Measurements from ENCODE around the gene HLA-DRB1. TPM values are rescaled to one million over a fixed set of nuclear protein-coding genes. Genes with fewer than 3 reads are reported as not detected.

The HLA-DRB1 gene
- total RNA-seq (2022) (not detected in 2 replicates), Bru-seq, nascent RNA (not detected), BruChase-seq, experiment 1, labeled RNA remaining after a 6-hour chase (not detected), BruChase-seq, experiment 2, labeled RNA remaining after a 2-hour chase (not detected)
- long read RNA-seq: 0 reads

- TF ChIP-seq CTCF (IDR thresholded peaks at IDR 0.05; ENCODE audit: unreplicated experiment): no peak
- Mint-ChIP-seq H3K9me3 (ENCODE audit: unreplicated experiment) (peaks cover 7% of the 10 kb centered on the region), H3K4me1 (ENCODE audit: insufficient read depth, unreplicated experiment) (no peaks in the 10 kb centered on the region), H3K4me3 (ENCODE audit: unreplicated experiment) (no peak within 1 kb of the TSS), H3K27ac (ENCODE audit: low read depth, unreplicated experiment) (no peak within 1 kb of the TSS), H3K36me3 (ENCODE audit: insufficient read depth, unreplicated experiment) (no peaks in the 10 kb centered on the region), H3K27me3 (ENCODE audit: insufficient read depth, unreplicated experiment) (peaks cover 36% of the 10 kb centered on the region)
- intact Hi-C loops (cut with micrococcal nuclease): no loop called here
- ChIA-PET POLR2A (no interaction called here), CTCF (no interaction called here)
- peak; percentile 9 for DNase-seq (ENCODE audit: unreplicated experiment)
- BruUV-seq (replicated peaks): no TSS peak
Measured at GRCh38 chr6:32589596-32590449, at the start of gene HLA-DRB1. HLA-DRB1 (minus strand) TSS chr6:32589848; CDS start chr6:32589742, 106 bp downstream.

GRCh38 chr6:32638532-32639219 is 49.0 kb upstream of the HLA-DRB1 start:
- no peaks in the 10 kb centered on the region for H3K36me3 Mint-ChIP-seq (ENCODE audit: insufficient read depth, unreplicated experiment)
- no peaks in the 10 kb centered on the region for H3K9me3 Mint-ChIP-seq (ENCODE audit: unreplicated experiment)
- CTCF ChIA-PET: no interaction called here
- POLR2A ChIA-PET: no interaction called here
- H3K4me3 Mint-ChIP-seq (ENCODE audit: unreplicated experiment): no peak overlapping the region
- TF ChIP-seq CTCF (IDR thresholded peaks at IDR 0.05; ENCODE audit: unreplicated experiment): no peak
- no peak overlapping the region for H3K27ac Mint-ChIP-seq (ENCODE audit: low read depth, unreplicated experiment)
- DNase-seq (ENCODE audit: unreplicated experiment): no peak
- intact Hi-C loops (cut with micrococcal nuclease): loop anchor here (2.0 kb wide), 1 partner anchor 104 kb away; no protein-coding TSS in a partner anchor
- H3K4me1 Mint-ChIP-seq (ENCODE audit: insufficient read depth, unreplicated experiment): no peaks in the 10 kb centered on the region
- H3K27me3 Mint-ChIP-seq (ENCODE audit: insufficient read depth, unreplicated experiment): peaks cover 97% of the 10 kb centered on the region
- no TSS peak for BruUV-seq (replicated peaks)

- Mint-ChIP-seq H3K4me3 (ENCODE audit: unreplicated experiment) (no peak overlapping the region), H3K36me3 (ENCODE audit: insufficient read depth, unreplicated experiment) (no peaks in the 10 kb centered on the region), H3K9me3 (ENCODE audit: unreplicated experiment) (no peaks in the 10 kb centered on the region), H3K4me1 (ENCODE audit: insufficient read depth, unreplicated experiment) (no peaks in the 10 kb centered on the region), H3K27ac (ENCODE audit: low read depth, unreplicated experiment) (no peak overlapping the region), H3K27me3 (ENCODE audit: insufficient read depth, unreplicated experiment) (peaks cover 94% of the 10 kb centered on the region)
- TF ChIP-seq CTCF (IDR thresholded peaks at IDR 0.05; ENCODE audit: unreplicated experiment): no peak
- ChIA-PET POLR2A (no interaction called here), CTCF (no interaction called here)
- no TSS peak for BruUV-seq (replicated peaks)
- DNase-seq (ENCODE audit: unreplicated experiment): no peak
- intact Hi-C loops (cut with micrococcal nuclease): loop anchor here (2.0 kb wide), 1 partner anchor 105 kb away; no protein-coding TSS in a partner anchor
Measured at GRCh38 chr6:32637883-32638282, 48.2 kb upstream of the HLA-DRB1 start.

GRCh38 chr6:32637219-32637880 is 47.7 kb upstream of the HLA-DRB1 start, which contains the start of gene HLA-DQA1:
HLA-DQA1 (plus strand) TSS chr6:32637406; CDS start chr6:32637459, 53 bp downstream.
- BruUV-seq (replicated peaks): no TSS peak
- Mint-ChIP-seq H3K9me3 (ENCODE audit: unreplicated experiment) (no peaks in the 10 kb centered on the region), H3K4me3 (ENCODE audit: unreplicated experiment) (no peak within 1 kb of the TSS), H3K36me3 (ENCODE audit: insufficient read depth, unreplicated experiment) (no peaks in the 10 kb centered on the region), H3K27ac (ENCODE audit: low read depth, unreplicated experiment) (no peak within 1 kb of the TSS), H3K4me1 (ENCODE audit: insufficient read depth, unreplicated experiment) (no peaks in the 10 kb centered on the region), H3K27me3 (ENCODE audit: insufficient read depth, unreplicated experiment) (peaks cover 89% of the 10 kb centered on the region)
- intact Hi-C loops (cut with micrococcal nuclease): no loop called here
- no peak for TF ChIP-seq CTCF (IDR thresholded peaks at IDR 0.05; ENCODE audit: unreplicated experiment)
- no peak for DNase-seq (ENCODE audit: unreplicated experiment)
- POLR2A ChIA-PET: no interaction called here
- CTCF ChIA-PET: no interaction called here
